Esophagus squamous epithelium (tissue), 5 donors: ENCODE data around the gene LY6G6F. TPM values are rescaled to one million over a fixed set of nuclear protein-coding genes. Genes with fewer than 3 reads are reported as not detected.
A peak's percentile ranks its signal among the peaks of the same experiment; 100 is the strongest.

ENCODE experiments used
- DNase-seq: peaks from one replicate; lab custom pipeline; 2025; lab: John Stamatoyannopoulos, UW
- H3K27ac ChIP-seq, 4 donors: fragments of 200-600 bp; sonication (generic); one replicate each; pipeline ENCODE4 v1.5.1; 2016 to 2019; ENCODE audit warnings: mild to moderate bottlenecking in 1 of 4
- H3K27me3 ChIP-seq, 4 donors: fragments of 200-600 bp; sonication (generic); 1 replicate in 3 of 4; 2 replicates in 1 of 4; pipeline versions ENCODE4 v1.5.1 to v1.6.0; 2017 to 2021; ENCODE audit warnings: antibody characterized with exemption in 1 of 4
- H3K36me3 ChIP-seq, 3 donors: fragments of 200-600 bp; sonication (generic); one replicate each; pipeline ENCODE4 v1.5.1; 2016 to 2019
- H3K4me1 ChIP-seq, 3 donors: fragments of 200-600 bp; sonication (generic); one replicate each; pipeline ENCODE4 v1.5.1; 2017 to 2019
- H3K4me3 ChIP-seq, 4 donors: fragments of 200-600 bp; sonication (generic); 1 replicate in 3 of 4; 2 replicates in 1 of 4; pipeline ENCODE4 v1.5.1; 2016 to 2019; ENCODE audit warnings: mild to moderate bottlenecking in 2 of 4, moderate library complexity in 1 of 4
- H3K9me3 ChIP-seq, 3 donors: fragments of 200-600 bp; sonication (generic); one replicate each; pipeline ENCODE4 v1.5.1; 2016 to 2019
- POLR2A ChIP-seq, 4 donors: fragments of 450-650 bp; IDR thresholded peaks; one replicate each; pipeline ENCODE4 v1.6.1; 2017; ENCODE audit warnings: antibody characterized with exemption in 4 of 4, mild to moderate bottlenecking in 4 of 4, moderate library complexity in 3 of 4
- WGBS, 2 donors: methylation state at CpG; one replicate each; pipeline ENCODE4 v1.1.5; 2018; 5-methylcytosine and 5-hydroxymethylcytosine counted together
- intact Hi-C: fragments of 100-400 bp; cut with DNase I; formaldehyde crosslinking; loops from one replicate; pipeline ENCODE4 v1.15.0; 2022
- total RNA-seq, 4 donors: library from RNA; depleted of rRNA; stranded (reverse); fragments of >200 nt; gene quantifications; one replicate each; pipeline ENCODE4 v1.1.0, GENCODE V29; 2016
- TF ChIP-seq, protein P1 (sequence below), 6 experiments: fragments of 450-650 bp in 4 of 6; fragments of 200-600 bp in 2 of 6; sonication (generic) in 2 of 6; IDR thresholded peaks; one replicate each; pipeline ENCODE4 v1.5.1; 2016 to 2019; ENCODE audit warnings: antibody characterized with exemption in 6 of 6, mild to moderate bottlenecking in 4 of 6, moderate library complexity in 4 of 6
- donor health status: DM: yes; HTN: yes; CAD: no.

LY6G6F gene
- total RNA-seq, 4 donors from 2014 or later: not detected

DNA sequence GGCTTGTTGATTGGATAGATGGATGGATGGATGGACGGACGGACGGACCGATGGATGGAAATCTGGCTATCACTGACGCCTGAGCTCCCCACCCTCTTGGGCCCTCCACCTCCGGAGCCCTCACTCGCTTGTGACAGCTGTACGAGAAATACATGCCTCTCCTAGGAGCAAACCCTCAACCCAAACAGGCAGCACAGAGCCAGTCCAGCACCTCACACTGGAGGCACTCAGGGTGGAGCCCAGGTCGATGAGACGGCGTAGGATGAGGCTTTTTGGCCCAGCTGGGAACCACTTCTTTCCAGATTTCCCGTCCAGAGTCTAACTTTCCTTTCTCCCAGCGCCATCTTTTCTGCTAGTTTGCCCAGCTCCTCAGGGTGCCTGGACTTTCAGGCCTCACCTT, 23.1 kb upstream of the LY6G6F start:
- DNase-seq: no peak
- H3K9me3 ChIP-seq: no peaks in the 10 kb centered on the region
- H3K27me3 ChIP-seq: no peaks in the 10 kb centered on the region

DNA sequence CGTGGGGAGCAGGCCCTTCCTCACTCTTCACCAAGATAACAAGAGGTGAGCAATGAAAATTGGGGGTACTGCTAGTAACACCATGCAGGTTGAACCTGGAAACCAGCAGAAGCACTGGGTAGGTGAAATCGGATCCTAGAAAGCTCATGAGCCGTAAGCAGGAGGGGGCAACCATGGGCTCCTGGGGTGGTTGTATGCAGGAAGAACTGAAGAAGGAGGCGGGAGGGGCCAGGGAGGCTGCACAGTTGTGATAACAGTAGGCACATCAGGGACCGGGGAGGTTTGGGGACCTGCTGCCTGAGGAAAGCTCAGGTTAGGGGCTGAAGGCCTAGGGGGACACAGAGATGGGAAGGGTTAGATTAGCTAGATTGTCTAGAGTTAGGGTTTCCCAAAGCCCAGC, 20.2 kb upstream of the LY6G6F start:
- Histone ChIP-seq H3K27ac (no peak overlapping the region), H3K4me3 (no peak overlapping the region), H3K36me3 (peaks cover 16 to 72% (median 48%) of the 10 kb centered on the region in 3 donors), H3K27me3 (no peaks in the 10 kb centered on the region), H3K4me1 (peaks cover 4 to 20% (median 4%) of the 10 kb centered on the region in 3 donors), H3K9me3 (no peaks in the 10 kb centered on the region)
- no peak for DNase-seq
- no peak for TF ChIP-seq POLR2A (IDR thresholded peaks at IDR 0.05)
- TF ChIP-seq, protein P1, sequence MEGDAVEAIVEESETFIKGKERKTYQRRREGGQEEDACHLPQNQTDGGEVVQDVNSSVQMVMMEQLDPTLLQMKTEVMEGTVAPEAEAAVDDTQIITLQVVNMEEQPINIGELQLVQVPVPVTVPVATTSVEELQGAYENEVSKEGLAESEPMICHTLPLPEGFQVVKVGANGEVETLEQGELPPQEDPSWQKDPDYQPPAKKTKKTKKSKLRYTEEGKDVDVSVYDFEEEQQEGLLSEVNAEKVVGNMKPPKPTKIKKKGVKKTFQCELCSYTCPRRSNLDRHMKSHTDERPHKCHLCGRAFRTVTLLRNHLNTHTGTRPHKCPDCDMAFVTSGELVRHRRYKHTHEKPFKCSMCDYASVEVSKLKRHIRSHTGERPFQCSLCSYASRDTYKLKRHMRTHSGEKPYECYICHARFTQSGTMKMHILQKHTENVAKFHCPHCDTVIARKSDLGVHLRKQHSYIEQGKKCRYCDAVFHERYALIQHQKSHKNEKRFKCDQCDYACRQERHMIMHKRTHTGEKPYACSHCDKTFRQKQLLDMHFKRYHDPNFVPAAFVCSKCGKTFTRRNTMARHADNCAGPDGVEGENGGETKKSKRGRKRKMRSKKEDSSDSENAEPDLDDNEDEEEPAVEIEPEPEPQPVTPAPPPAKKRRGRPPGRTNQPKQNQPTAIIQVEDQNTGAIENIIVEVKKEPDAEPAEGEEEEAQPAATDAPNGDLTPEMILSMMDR (IDR thresholded peaks at IDR 0.05): no peak
- 70 to 80% methylated on average over 5 of the region's 5 CpGs for WGBS, 2 donors
- intact Hi-C loops: loop anchor here (10.0 kb wide), 1 partner anchor 148 kb away; no protein-coding TSS in a partner anchor

More for the DNA sequence above, 23.1 kb upstream of the LY6G6F start:
- intact Hi-C loops: loop anchor here (10.0 kb wide), 1 partner anchor 151 kb away; no protein-coding TSS in a partner anchor
- peaks cover 4 to 36% (median 16%) of the 10 kb centered on the region in 3 donors for H3K4me1 ChIP-seq
- H3K36me3 ChIP-seq: peaks cover 8 to 43% (median 22%) of the 10 kb centered on the region in 3 donors
- 64 to 78% methylated on average over 13 of the region's 13 CpGs for WGBS, 2 donors
- peak overlapping the region in 2 of 4 donors; percentile 28 to 50 for H3K4me3 ChIP-seq
- H3K27ac ChIP-seq: peak overlapping the region in 1 of 4 donors; percentile 25
- TF ChIP-seq, protein P1 (IDR thresholded peaks at IDR 0.05): no peak
- TF ChIP-seq POLR2A (IDR thresholded peaks at IDR 0.05): no peak

DNA sequence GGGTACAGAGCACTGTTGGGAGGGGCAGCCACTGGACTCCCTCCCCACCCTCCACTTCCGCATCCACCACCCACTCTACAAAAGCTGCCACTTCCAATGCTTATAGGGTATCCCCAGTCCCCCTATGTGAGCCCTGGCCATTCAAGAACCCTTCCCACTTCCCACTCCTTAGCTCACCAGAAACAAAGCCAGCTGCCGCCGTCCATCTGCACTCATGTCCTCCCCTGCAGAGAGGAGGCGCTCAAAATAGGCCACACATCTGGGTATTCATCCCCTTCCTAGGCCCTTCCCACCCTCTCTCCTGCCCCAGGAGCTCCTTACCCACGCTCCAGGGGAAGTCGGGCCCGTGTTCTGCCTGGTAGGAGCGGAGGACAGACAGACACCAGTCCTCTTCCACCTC, 19.3 kb upstream of the LY6G6F start:
- intact Hi-C loops: loop anchor here (10.0 kb wide), 1 partner anchor 147 kb away; no protein-coding TSS in a partner anchor
- WGBS, 2 donors: 66 to 82% methylated on average over 4 to 7 of the region's 8 CpGs
- no peak for DNase-seq
- H3K27me3 ChIP-seq: no peaks in the 10 kb centered on the region
- H3K36me3 ChIP-seq: peaks cover 23 to 81% (median 48%) of the 10 kb centered on the region in 3 donors
- H3K4me1 ChIP-seq: peaks cover 0 to 14% (median 4%) of the 10 kb centered on the region in 3 donors
- H3K27ac ChIP-seq: no peak overlapping the region
- no peak overlapping the region for H3K4me3 ChIP-seq
- H3K9me3 ChIP-seq: no peaks in the 10 kb centered on the region
- TF ChIP-seq POLR2A (IDR thresholded peaks at IDR 0.05): no peak
- TF ChIP-seq, protein P1 (IDR thresholded peaks at IDR 0.05): no peak

DNA sequence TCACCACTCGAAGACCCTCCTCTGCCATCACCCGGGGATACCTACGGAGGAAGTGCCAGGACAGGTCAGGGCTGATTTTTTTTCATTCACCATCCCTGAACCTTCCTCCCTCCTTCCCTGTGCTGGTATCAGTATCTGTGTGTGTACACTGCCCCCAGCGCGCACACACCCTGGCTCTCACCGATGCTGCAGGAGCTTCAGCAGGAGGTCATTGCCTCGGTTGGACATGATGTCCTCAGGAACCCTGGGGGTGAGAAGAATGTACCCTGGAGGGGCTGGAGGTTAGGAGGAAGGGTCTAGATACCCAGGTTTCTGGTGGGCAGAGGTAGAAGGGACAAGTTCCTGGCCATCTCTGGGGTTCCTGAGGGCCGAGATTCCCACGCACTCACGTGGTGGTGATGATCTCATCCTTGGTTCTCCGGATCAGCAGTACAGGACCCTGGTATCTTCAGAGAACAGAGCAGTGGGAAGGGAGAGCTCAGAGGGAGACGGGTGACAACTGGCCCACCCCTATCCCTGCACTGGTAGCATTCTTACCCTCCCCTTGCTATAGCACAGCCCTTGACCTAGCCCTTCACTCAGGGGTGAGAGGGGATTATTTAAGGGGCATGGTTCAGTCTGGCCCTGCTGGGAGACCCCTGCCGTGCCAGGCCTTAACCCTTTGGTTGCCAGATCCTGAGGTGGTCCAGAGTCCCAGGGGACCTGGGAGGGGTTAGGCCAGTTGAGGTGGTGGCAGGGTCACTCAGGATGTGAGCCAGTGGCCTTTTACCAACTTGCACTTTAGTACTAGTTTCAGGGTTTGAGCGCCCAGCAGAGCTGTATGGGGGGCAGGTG, 18.6 kb upstream of the LY6G6F start:
- intact Hi-C loops: loop anchor here (10.0 kb wide), 1 partner anchor 147 kb away; no protein-coding TSS in a partner anchor
- no peak for TF ChIP-seq POLR2A (IDR thresholded peaks at IDR 0.05)
- TF ChIP-seq, protein P1 (IDR thresholded peaks at IDR 0.05): no peak
- Histone ChIP-seq H3K9me3 (no peaks in the 10 kb centered on the region), H3K27me3 (no peaks in the 10 kb centered on the region), H3K4me1 (peaks cover 0 to 10% (median 2%) of the 10 kb centered on the region in 3 donors), H3K27ac (no peak overlapping the region), H3K4me3 (no peak overlapping the region), H3K36me3 (peaks cover 31 to 88% (median 51%) of the 10 kb centered on the region in 3 donors)
- DNase-seq: no peak
- WGBS, 2 donors: 80 to 90% methylated on average over 3 to 11 of the region's 14 CpGs
